HG03039 (cell line): ENCODE measurements around the gene ATG5.
A peak's percentile ranks its signal among the peaks of the same experiment; 100 is the strongest.

Experiments used
- ATAC-seq: cut with Tn5 transposase; IDR thresholded peaks from one replicate; pipeline ENCODE4 v1.9.1; 2021; ENCODE audit warnings: mild to moderate bottlenecking, moderate library complexity; ENCODE audit not compliant: unreplicated experiment

Gene ATG5

GRCh38 chr6:106325336-106326178, at the start of gene ATG5:
Gene ATG5 (minus strand): TSS chr6:106325760. CDS start chr6:106316208, 9,552 bp downstream.
- ATAC-seq = peak; percentile 94

- ATAC-seq = no peak
These were observed 48.1 kb upstream of the ATG5 start for GRCh38 chr6:106373502-106374239.

DNA sequence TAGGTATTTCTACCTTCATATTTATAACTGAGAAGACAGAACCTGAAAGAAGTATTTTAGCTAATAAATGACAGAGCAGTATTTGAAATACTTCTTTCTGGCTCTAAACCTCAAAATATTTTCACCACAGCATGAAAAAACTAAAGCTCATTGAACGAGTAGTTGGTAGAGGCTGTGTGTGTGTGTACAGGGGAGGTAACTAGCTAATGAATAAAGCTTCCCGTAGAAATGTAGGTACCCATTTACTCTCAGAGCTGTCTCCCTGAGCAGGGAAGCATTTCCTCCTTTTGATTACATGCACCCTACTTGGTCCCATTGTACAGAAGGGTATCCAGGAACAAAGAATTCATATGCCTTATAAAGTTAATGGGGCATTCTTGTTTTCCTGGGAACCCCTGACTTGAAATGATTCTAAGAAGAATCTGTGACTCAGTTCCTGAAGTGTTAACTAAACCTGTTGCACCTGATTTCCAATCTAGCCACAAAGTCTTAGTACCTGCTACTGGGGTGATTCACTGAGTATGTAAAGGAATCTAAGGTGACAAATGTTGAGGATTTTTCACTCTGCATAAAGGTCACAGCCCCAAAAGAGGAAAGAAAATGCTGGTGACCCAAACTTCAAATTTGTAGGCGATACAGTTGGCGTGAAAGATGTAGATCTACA, 47.4 kb upstream of the ATG5 start:
- no peak for ATAC-seq

GRCh38 chr6:106370639-106371038, 45.1 kb upstream of the ATG5 start:
- ATAC-seq = no peak

DNA sequence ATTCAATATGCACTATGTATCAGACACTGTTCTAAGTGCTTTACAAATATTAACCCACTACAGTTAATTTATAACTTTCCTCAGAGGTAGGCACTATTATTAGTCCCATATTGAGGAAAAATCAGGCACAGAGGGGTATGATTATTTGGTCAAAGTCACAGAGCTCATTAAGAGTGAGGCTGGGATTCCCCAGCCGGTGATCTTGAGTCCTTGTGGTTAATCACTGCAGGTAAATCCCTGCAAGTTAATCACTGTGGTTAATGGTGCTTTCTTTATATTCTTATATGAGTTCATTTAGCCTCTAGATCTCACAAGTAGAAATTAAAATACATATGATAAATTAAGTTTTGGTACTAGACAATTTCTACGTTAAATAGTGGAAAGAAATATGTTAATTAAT, 44.2 kb upstream of the ATG5 start:
- no peak for ATAC-seq

- no peak for ATAC-seq
These were observed 38.0 kb upstream of the ATG5 start for GRCh38 chr6:106363401-106364138.

DNA sequence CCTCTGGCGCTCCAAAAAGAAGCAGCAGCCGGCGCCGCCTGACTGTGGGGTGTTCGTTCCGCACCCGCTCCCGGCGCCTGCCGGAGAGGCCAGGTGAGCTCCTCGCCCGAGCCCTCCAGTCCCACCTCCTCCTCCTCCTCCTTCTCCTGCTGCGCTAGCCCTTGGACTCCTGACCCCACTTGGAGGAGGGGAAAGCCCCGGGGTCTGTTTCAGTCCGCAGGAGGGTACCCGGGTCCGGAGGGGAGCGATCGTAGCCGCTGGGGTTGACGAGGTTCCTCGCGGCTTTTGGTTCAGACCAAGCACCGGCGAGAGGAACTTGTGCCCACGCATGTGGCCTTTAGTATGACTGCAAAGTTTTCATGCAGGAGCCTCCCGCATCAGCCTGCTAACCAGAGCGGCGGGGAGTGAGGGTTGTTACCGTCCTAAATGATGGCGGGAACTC, 35.5 kb upstream of the ATG5 start:
- ATAC-seq = peak; percentile 27

- ATAC-seq = peak; percentile 71
These were observed 34.9 kb upstream of the ATG5 start, which contains the start of gene CRYBG1 for GRCh38 chr6:106360410-106360988. Gene CRYBG1 (plus strand): TSS chr6:106360717. CDS start chr6:106360909, 192 bp downstream.

DNA sequence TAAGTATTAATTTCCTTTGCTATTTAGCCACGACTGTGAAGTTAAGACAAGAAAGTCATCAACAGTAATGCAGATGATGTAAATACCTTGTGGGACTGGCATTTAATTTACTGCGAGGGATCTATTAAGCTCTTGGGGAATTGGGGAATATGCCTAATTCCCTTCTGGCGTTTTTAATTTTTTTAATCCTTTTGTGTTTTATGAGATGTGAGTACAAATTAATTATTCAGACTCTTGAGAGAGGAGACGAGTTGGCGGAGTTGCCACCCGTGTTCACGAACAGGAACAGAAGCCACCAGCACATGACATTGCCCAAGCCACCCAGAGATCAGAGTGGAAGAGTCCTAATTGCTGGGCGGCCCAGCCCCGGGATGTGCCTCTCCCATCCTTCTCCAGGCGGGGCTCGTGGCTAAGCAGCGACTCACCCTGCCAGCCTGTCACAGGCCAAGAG, 34.4 kb upstream of the ATG5 start:
- ATAC-seq = no peak

GRCh38 chr6:106356378-106356777, 30.8 kb upstream of the ATG5 start:
- ATAC-seq = no peak

- ATAC-seq = no peak
These were observed 21.7 kb upstream of the ATG5 start for GRCh38 chr6:106347219-106347618.

DNA sequence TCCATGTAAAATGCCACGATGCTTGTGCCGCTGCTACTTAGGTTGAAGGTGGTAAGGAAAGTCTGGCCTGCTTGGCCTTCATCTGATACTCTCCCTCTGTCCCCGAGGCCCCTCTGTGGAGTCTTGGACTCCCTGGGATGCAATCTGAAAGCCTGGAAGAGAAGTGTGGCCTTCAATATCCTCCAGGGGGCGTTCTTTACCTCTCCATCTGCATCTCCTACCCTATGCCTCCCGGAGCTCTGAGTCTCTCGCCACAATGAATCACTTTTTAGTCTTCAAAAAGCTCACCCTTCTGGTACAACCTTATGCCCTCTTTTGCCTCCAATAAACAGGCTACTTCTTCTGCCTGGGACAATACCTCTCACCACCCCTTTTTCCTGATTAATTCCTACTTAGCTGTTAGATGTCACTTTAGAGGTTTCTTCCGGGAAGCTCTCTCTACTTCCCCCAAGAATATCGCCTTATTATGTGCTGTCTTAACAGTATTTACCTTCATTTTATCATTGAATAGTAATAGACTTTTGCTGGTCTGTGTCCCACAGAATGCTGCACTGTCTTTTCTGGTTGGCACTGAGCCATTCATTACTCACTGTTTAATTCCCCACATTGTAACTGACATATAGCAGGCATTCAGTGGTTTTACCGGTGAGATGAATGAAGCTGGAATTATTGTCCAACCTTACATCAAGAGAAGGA, 13.9 kb upstream of the ATG5 start:
- no peak for ATAC-seq

DNA sequence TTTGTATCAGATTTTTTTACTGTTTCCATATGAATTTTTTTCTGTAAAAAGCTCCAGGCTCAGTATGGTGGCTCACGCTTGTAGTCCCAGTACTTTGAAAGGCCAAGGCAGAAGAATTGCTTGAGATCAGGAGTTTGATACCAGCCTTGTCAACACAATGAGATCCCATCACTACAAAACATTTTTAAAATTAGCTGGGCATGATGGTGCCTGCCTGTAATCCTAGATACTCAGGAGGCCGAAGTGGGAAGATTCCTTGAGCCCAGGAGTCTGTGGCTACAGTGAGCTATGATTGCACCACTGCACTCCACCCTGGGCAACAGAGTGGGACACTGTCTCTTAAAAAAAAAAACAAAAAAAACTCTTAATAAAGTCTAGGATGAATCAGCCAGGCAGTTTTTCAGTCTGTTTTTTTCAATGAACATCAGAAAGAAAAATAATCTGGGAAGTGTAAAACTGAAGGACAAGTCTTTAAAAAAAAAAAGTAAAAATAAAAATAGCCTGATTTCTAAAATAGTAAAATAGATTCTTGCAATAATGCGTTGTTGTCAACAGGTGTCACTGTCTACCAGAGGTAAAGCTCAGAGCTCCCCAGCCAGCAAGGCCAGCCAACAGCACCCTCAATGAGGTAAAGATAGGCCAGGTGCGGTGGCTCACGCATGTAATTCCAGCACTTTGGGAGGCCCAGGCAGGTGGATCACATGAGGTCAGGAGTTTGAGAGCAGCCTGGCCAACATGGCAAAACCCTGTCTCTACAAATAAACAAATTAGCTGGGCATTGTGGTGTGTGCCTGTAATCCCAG, 9.3 kb upstream of the ATG5 start:
- ATAC-seq = no peak

DNA sequence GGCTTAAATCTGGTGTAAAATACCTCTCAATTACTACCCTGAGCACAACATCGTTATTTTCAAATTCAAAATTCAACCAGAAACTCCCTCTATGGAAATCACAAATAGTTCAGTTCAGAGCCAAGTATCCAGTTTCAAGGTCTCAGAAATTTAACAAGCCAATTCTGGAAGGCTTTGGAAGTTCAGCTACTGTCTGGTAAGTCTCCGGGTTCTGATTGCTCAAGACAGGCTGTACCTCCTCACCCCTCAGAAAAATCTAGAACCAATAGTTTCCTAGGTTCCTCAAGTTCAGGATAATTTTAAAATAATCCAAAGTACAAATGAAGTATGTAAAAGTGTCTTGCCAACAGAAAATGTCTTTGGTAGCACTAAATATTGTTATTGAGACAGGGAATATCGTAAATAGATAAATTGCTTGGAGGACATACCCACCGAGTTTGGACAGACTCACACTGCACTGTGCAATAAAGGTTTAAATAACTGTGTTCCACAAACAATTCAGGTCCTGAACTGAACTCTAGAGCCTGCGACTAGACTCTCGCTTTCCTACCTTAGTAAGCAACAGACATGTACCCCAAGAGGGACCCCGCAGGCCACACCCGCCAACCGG, 729 bp downstream of the ATG5 start:
- no peak for ATAC-seq

DNA sequence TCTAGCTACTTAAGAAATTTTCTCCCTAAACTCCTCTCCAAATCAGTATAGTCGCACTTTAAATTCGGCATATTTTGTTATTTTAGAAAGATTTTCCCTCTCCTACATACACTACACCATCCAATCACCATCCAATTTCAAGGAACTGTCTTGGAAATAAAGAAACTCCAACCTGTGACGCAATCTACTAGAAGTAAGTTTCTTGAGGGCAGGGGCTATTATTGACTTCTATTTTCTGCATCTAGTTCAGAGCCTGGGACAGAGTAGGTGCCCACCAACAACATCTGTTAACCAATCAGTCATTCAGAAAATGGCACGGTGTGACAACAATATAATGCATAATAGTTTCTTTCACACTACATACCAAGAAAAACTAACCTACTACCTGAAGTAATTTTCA, 3.6 kb downstream of the ATG5 start:
- no peak for ATAC-seq

- ATAC-seq = no peak
These were observed 6.7 kb downstream of the ATG5 start for GRCh38 chr6:106318851-106319250.

DNA sequence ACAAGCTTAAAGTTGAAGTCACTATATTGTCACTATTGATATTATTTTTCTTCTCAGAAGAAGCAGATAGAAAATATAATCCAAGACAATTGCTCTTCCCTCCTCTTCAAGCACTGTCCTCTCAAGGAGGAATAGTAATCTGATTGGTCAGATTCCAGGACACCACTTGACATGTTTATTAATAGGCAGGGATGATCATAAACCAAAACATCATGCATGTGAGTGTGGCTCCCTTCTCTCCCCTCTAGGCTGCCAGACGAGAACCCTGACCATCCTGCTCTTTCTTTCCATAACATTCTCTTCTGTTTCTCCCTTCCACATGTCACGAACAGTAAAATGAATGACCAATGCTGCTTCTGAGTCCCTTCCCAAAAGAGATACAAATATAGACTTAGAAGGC, 7.5 kb downstream of the ATG5 start:
- no peak for ATAC-seq

DNA sequence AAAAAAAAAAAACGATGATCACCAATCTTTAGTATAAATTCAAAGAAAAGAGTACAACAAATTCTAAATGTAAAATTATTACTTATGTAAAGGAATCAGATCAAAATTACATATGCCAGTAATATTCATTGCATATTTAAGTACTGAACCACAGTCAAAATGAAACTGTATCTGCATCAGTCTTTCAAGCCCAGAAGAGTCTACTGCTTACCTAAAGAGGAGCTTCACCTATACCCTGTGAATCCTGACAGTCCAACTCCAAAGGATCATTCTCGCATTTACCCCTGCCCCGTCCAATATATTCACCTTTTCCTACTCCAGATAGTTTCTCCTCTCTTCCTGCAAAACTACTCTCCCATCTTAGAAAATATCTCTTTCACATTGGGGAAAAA, 9.2 kb downstream of the ATG5 start:
- no peak for ATAC-seq
